HG03045 (cell line): ENCODE measurements around the gene RHBG.
A peak's percentile ranks its signal among the peaks of the same experiment; 100 is the strongest.

Source experiments
- ATAC-seq: cut with Tn5 transposase; IDR thresholded peaks from one replicate; pipeline ENCODE4 v1.9.1; 2021; ENCODE audit warnings: mild to moderate bottlenecking, moderate library complexity; ENCODE audit not compliant: unreplicated experiment

RHBG gene

DNA sequence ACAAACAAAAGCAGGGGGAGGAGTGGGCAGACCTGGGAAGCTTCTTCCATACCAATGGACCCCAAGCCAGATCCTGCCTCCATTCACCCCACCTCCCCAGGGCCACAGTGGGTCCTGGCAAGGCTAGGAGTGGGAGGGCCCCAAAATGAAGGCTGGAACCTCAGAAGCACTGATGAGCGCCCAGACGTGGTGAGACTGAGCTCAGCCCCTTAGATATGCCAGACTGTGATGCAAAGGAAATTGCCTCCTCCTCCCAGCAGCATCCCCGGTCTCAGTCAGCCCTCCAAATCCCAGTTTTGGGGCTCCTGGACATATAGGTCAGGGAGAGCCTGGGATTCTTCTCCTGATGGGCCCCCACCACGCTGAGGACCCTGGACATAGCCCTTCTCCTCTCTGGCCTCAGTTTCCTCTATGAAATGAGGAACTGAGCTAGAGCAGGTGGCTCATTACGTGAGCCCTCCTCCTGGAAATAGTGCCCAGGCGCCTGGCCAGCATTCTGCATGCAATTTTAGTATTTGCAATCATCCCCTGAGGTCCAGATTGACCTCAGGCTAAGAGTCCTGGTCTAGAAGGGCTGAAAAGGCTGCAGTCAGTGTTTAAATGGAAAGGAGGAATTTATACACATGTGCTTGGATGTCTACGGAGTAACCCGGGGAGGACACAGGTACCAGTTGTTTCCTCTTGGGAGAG lies 33.5 kb downstream of the RHBG start:
- ATAC-seq: no peak

- ATAC-seq: no peak
Observed at GRCh38 chr1:156405670-156406069, 36.7 kb downstream of the RHBG start.

DNA sequence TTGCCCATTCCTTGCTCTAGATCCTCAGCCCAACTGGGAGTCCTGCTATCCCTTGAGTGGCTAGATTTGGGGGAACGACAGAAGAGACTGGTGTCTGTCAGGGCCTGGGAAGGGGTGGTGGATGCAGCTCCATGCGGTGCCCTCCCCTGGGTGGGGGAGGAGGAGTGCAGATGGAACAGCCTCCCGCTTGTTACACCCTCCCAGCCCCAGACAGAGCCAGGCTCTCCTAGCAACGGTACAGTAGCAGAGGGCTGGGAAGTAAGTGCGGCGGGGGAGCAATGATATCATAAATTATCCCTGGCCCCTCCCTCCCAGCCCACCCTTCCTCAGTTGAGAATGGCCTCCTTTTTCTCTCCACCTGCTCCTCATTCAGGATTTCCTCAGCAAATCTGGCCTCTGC lies 37.2 kb downstream of the RHBG start:
- ATAC-seq: no peak

- no peak for ATAC-seq
Observed at GRCh38 chr1:156407344-156407743, 38.3 kb downstream of the RHBG start.

DNA sequence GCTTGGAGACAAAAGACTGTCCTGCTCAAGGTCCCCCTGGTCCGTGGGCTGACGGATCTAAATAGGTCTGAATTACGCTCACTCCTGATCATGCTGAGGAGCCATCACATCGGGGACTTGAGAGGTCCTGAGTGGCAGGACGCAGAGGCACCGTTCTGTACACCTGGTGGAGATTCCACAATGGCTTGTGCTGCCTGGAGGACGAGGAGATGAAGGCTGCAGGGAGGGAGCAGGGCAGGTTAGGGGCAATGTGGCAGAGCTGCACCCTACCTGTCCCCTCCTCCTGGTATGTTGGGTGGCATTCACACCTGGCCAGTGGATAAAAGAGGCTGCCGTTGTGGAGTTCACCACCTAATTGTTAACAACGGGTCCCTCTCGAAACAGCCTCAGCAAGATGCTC lies 38.7 kb downstream of the RHBG start:
- ATAC-seq: no peak

GRCh38 chr1:156409439-156409838 lies 40.4 kb downstream of the RHBG start:
- no peak for ATAC-seq

GRCh38 chr1:156410238-156410637 lies 41.2 kb downstream of the RHBG start:
- ATAC-seq: no peak

DNA sequence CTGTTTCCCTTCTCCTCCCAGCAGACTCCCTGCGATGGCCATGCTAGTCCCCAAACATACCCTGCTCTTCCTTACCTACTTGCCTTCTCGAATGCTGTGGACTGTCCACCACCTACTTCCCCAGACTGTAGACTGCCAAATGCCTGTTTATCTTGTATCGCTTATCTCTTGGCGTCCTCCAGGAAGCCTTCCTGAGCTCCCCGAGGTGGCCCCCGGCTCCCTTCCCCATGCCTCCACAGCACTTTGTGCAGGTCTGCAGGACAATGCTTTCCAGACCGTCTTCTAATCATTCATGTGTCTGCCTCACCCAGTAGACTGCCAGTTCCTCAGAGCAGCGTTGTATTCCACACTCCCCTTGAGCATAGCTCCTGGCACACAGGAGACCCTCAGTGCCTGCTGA lies 41.7 kb downstream of the RHBG start:
- ATAC-seq: no peak

DNA sequence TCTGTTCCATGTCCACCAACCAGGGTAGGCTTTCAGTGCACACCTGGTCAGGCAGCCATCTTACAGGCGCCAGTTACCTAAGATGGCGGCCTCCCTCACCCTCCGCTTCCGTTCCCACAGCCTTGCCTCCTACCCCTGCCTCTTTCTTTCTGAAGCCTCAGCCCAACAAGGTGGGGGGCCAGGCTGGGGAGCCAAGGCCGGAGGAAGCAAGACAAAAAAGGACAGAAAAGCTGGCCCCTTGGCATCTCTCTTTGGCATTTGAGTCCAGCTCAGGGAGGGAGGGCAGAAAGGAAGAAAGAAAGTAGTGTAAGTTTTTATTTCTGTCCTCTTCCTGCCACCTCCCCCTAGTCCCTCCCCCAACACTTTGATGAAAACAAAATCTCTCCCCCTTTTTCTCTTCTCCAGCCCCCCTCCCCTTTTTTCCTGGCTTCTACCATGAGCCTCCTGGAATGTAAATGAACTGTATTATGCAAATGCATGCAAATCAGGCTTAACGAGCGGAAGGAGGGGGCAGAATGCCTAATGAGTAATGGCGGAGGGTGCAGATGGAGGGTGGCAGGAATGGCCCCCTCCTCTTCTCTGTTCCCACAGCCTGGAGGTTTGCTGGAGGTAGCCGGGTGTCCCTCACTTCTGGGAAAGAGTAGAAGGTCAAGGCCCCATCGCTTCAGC lies 43.8 kb downstream of the RHBG start:
- ATAC-seq: no peak

DNA sequence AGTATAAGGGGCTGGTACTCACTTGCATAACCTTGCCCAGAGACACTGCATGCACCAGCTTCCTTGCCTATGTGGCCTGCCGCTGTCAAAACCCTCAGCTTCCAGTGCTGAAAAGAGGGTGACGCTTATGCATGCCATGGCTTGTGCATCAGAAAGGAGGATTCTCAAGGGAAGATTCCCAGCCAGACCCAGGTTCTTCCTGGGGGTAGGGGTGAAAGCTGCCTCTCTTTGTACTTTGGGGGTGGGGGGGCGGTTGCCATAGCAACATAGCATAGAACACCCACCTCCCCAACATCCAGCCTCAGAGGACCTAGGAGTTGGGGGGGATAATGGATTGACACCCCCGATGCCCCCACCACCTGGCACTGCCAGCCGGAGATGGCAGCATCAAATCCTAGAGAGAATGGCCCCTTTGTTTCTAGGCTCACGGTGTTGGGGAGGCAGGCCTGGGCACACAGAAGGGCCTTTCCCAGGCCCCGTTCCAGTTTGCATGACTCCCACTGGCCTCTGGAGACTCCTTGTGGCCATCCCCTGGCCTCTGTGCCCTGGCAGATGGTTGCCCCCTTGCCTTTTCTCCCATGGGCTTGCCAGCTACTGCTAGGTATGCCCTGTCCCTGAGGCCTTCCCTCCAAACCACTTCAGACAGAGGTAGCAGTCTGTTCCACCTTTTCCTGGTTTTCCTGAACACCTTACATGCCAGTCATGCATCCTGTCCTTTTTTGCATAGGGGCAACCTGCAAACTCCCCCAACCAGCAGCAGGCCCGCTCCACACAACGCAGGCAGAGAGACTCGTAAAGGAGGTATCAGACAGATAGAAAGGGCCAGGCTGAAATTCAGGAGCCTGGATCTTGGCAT lies 44.6 kb downstream of the RHBG start:
- ATAC-seq: no peak

DNA sequence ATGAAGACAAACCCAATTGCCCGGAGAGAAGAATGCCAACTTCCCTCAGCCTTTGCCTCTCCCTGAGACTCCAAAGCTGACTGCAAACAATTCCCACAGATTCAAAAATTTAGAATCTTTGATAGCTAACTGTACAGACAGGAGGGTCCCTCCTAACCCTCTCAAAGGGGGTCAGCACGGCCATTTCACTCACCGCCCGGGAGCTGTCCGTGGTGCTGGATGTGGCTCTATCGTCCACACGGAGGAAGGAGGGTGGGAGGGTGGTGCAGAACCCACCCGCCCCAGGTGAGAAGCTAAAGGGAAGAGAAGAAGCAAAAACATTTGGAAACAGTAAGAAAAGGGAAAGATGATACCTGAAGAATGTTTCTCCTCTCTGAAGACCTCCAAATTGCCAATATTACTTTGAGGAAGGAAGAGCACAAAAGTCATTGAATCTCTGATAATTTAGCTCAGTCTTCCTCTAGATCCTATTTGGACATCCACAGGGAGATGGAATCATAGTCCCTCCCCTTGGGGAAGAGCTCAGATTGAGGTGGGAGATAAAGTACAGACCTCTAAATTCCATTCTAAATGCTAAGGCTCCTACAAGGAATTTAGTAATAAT lies 45.6 kb downstream of the RHBG start:
- ATAC-seq: no peak

DNA sequence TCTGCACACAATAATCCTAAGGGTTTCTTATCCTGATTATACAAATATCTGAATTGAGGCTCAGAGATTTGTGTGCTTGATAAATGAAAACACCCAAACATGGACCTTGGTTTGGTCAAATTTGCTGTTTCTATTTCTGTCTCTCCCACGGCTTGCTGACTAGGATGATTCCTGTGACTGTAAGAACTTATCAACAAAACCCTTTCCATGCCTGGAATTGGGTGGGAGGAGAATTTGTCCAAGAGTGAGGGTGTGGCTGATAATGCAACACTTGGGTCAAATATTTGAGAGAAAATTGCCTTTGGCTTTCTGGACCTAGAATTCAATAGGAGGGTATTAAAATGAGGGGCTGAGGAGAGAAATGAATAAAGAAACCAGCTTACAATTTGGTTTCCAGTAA lies 48.0 kb downstream of the RHBG start:
- no peak for ATAC-seq

DNA sequence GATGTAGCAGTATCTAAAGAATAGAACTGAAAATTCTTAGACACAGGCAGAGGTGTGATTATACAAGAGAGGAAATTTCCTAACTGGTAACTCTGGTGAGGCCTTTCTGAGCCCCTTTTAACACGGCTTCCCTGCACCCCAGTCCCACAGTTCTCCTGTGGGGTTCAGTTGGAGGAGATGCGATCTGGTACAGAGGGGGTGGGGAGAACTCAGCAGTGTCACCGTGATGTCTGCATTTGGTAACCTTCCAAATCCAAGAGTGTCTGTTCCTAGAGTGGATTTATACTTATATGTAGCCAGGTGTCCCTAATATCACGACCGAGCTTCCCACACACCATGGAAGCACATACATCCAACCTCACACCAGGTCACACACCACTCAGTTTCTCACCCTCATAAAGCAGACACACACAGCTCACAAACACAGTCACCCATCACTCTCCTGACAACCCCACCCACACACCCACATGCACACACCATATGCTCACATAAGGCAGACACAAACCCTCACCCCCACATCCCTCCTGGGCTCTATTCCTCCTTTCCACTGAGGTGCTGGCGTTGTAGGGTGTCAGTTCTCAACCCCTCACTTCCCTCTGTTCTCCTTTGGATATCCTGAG lies 48.5 kb downstream of the RHBG start:
- no peak for ATAC-seq

DNA sequence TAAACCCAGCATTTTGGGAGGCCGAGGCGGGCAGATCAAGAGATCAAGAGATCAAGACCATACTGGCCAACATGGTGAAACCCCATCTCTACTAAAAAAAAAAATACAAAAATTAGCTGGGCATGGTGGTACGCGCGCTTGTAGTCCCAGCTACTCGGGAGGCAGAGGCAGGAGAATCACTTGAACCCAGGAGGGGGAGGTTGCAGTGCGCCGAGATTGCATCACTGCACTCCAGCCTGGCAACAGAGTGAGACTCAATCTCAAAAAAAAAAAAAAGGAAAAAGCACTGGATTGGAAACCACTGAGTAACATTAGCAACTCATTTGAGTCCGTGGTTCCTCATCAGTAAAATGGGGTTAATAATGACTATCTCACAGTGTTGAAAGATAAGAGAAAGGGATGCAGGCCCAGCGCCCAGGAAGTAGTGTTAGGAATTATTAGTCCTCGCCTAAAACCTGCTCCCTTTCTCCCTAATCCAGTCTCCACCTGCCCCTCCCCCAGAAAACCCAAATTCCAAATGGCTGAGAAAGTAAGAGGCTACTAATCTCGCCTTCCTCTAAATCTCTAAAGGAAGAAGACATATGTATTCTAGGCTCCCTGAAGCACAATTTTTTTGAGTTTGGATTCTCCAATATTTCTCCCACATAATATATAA lies 49.5 kb downstream of the RHBG start:
- no peak for ATAC-seq

- no peak for ATAC-seq
Observed at GRCh38 chr1:156419854-156420204, 50.8 kb downstream of the RHBG start.

- ATAC-seq: peak; percentile 25
Observed at GRCh38 chr1:156420205-156421061, 51.4 kb downstream of the RHBG start.

DNA sequence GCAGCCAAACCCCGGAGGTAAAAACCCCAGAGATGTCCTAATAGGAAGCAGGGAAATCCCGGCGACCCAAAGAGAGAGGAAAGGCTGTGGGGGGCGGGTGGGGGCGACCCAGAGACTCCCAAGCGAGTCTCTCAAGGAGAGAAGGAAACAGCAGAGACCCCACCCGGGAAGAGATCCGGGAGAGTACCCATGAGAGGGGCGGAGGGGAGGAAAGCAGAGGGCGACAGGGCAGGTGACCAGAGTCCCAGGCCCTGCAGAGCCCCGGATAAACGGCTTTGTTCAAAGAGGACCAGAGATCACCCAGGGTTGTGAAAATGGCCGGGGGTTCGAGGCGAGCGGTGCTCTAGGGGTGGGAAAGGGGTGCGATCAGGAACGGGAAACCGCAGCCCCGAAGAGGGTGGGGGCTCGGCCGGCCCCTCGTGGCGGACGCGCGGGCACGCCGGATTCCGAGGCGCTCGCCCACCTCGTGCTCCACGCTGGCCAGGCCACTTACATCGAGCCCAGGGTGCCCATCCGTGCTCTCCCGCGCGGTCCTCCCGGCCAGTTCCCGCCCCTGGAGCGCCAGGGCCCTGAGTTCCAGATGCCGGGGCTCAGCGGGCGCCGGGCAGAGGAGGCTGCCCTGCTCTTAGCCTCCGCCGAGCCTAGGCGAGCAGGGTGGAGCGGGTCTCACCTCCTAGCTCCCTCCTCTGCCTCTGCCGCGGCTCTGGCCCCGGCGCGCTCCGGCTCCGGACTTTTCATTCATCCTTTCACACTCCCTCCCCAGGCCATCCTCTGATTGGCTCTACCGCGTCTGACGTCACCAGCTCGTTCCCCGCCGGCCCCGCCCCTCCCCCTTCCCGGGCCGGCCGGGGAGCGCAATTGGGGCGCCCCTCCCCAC lies 52.3 kb downstream of the RHBG start:
- ATAC-seq: peak; percentile 82

- no peak for ATAC-seq
Observed at GRCh38 chr1:156421939-156422601, 53.1 kb downstream of the RHBG start.
